Ascending aorta (tissue), 2 donors: ENCODE results near the gene PLEKHN1. TPM values are rescaled to one million over a fixed set of nuclear protein-coding genes. Genes with fewer than 3 reads are reported as not detected.

Experiments
- DNase-seq, 2 donors: peaks; one replicate each; pipeline ENCODE4 v3.0.0-alpha.2; 2019; ENCODE audit warnings: low spot score in 2 of 2
- H3K27ac ChIP-seq, 2 donors: fragments of 200-600 bp; sonication (generic); one replicate each; pipeline ENCODE4 v1.5.1; 2016 to 2017; ENCODE audit warnings: mild to moderate bottlenecking in 1 of 2
- H3K27me3 ChIP-seq: fragments of 200-600 bp; sonication (generic); one replicate; pipeline ENCODE4 v1.5.1; 2017
- H3K36me3 ChIP-seq, 2 donors: fragments of 200-600 bp; sonication (generic); one replicate each; pipeline ENCODE4 v1.5.1; 2016
- H3K4me1 ChIP-seq, 2 donors: fragments of 200-600 bp; sonication (generic); one replicate each; pipeline ENCODE4 v1.5.1; 2016 to 2017; ENCODE audit warnings: mild to moderate bottlenecking in 1 of 2
- H3K4me3 ChIP-seq, 2 donors: fragments of 200-600 bp; sonication (generic); one replicate each; pipeline ENCODE4 v1.5.1; 2016 to 2017; ENCODE audit warnings: mild to moderate bottlenecking in 1 of 2
- H3K9me3 ChIP-seq, 2 donors: fragments of 200-600 bp; sonication (generic); one replicate each; pipeline ENCODE4 v1.5.1; 2016
- CTCF ChIP-seq, 3 experiments: fragments of 200-600 bp in 2 of 3; fragments of 450-650 bp in 1 of 3; sonication (generic) in 2 of 3; IDR thresholded peaks; one replicate each; pipeline ENCODE4 v1.5.1; 2016 to 2019; ENCODE audit warnings: antibody characterized with exemption in 3 of 3, mild to moderate bottlenecking in 1 of 3, moderate library complexity in 1 of 3
- intact Hi-C: fragments of 100-400 bp; cut with DNase I; formaldehyde crosslinking; loops from one replicate; pipeline ENCODE4 v1.15.1; 2023
- total RNA-seq: library from RNA; depleted of rRNA; stranded (reverse); fragments of >200 nt; gene quantifications from one replicate; pipeline ENCODE4 v1.1.0, GENCODE V29; 2016

The PLEKHN1 gene
- total RNA-seq, 1 donor from 2014 or later, result not detected

GRCh38 chr1:923991-924655 lies 42.2 kb upstream of the PLEKHN1 start:
- Histone ChIP-seq H3K27me3 (peaks cover 3% of the 10 kb centered on the region), H3K4me1 (peaks cover 22 to 26% of the 10 kb centered on the region in 2 donors), H3K4me3 (peak overlapping the region; percentile 67 to 71), H3K9me3 (no peaks in the 10 kb centered on the region), H3K36me3 (no peaks in the 10 kb centered on the region), H3K27ac (peak overlapping the region; percentile 12 to 79)
- intact Hi-C loops, result loop anchor here (2.0 kb wide), 1 partner anchor 35 kb away; the partner anchor contains the start of gene NOC2L
- TF ChIP-seq CTCF (IDR thresholded peaks at IDR 0.05), result no peak
- DNase-seq, result no peak

DNA sequence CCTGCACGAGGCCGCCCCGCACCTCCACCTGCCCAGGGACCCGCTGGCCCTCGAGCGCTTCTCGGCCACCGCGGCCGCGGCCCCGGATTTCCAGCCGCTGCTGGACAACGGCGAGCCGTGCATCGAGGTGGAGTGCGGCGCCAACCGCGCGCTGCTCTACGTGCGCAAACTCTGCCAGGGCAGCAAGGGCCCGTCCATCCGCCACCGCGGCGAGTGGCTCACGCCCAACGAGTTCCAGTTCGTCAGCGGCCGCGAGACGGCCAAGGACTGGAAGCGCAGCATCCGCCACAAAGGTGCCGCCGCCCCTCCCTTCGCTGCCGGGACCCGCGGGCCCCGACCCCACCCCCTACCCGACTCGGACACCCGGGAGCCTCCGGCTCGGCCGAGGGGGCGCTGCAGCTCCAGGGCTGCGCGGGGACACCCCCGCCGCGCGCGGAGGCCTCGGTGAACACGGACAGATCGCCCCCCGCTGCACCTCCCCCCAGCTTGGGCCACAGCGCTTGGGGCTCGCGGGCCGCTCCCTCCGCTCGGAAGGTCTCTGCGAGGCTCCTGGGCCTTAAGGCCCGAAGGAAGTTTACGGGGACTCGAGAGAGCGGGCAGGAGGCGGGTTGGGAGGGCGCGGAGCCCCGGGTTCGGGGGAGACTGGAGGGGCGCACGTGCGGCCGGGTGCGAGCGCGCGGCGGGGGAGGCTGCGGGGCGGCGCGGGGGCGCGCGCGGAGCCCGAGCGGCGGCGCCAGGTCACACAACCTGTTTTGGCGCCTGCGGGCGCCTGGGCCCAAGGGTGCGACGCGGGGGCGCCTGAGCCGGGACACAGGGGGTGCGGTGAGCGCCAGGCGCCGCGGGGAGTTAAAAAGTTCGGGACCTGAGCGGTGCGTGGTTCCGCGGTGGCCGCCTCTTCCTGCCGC lies 41.4 kb upstream of the PLEKHN1 start:
- Histone ChIP-seq H3K9me3 (no peaks in the 10 kb centered on the region), H3K4me3 (peak overlapping the region; percentile 67 to 71), H3K36me3 (no peaks in the 10 kb centered on the region), H3K27me3 (peaks cover 3% of the 10 kb centered on the region), H3K27ac (peak overlapping the region; percentile 12 to 79), H3K4me1 (peaks cover 22 to 26% of the 10 kb centered on the region in 2 donors)
- TF ChIP-seq CTCF (IDR thresholded peaks at IDR 0.05), result peak in 1 of 3 experiments; percentile 29
- intact Hi-C loops, result loop anchor here (1.0 kb wide), 1 partner anchor 15 kb away; no protein-coding TSS in a partner anchor
- DNase-seq, result no peak

- TF ChIP-seq CTCF (IDR thresholded peaks at IDR 0.05), result no peak
- intact Hi-C loops, result loop anchor here (1.0 kb wide), 1 partner anchor 15 kb away; no protein-coding TSS in a partner anchor
- peaks cover 3% of the 10 kb centered on the region for H3K27me3 ChIP-seq
- H3K4me1 ChIP-seq, result peaks cover 17 to 20% of the 10 kb centered on the region in 2 donors
- peak overlapping the region; percentile 67 to 71 for H3K4me3 ChIP-seq
- no peaks in the 10 kb centered on the region for H3K36me3 ChIP-seq
- H3K9me3 ChIP-seq, result no peaks in the 10 kb centered on the region
- H3K27ac ChIP-seq, result peak overlapping the region in 1 of 2 donors; percentile 79
- no peak for DNase-seq
Observed at GRCh38 chr1:925561-926421, 40.5 kb upstream of the PLEKHN1 start.

DNA sequence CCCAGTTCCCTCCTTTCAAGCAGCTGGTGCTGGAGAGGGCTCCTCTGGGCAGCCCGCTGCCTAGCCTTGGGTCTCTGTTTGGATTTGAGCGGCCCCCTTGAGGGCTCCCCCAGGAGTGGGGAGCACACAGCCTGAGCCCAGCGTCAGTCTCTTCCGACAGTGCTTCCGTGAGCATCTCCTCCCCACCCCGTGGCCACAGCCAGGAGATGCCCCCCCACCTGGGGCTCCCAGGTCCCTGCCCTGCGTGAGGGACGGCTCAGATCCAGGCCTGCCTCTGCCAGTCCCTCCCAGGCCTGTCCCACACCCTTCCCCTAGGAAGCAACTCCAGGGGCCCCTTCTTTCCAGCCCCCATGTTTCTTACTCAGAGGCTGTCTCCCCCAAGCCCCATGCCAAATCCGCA lies 39.0 kb upstream of the PLEKHN1 start:
- no peak overlapping the region for H3K4me3 ChIP-seq
- no peak for TF ChIP-seq CTCF (IDR thresholded peaks at IDR 0.05)
- no peaks in the 10 kb centered on the region for H3K9me3 ChIP-seq
- peaks cover 10 to 12% of the 10 kb centered on the region in 2 donors for H3K4me1 ChIP-seq
- no peak overlapping the region for H3K27ac ChIP-seq
- no peaks in the 10 kb centered on the region for H3K36me3 ChIP-seq
- no peak for DNase-seq
- peaks cover 3% of the 10 kb centered on the region for H3K27me3 ChIP-seq
- intact Hi-C loops, result no loop called here

DNA sequence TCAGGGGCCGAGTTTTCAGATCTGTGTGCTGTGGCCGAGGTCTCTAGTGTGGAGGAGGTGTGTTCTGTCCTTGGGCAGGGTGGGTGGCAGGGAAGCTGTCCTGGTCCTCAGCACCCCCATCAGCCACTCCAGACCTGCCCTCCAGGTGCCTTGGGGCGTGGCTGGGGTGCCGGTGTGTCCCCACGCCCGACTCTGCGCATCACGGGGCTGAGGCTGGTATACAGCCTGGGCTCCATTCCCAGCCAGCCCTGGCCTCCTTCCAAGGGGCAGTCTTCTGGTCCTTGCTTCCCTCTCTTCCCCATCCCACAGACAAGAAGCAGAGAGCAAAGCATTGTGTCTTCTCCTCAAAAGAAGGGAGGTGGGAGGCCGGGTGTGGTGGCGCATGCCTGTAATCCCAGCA lies 38.5 kb upstream of the PLEKHN1 start:
- no peak overlapping the region for H3K27ac ChIP-seq
- no peak overlapping the region for H3K4me3 ChIP-seq
- DNase-seq, result no peak
- TF ChIP-seq CTCF (IDR thresholded peaks at IDR 0.05), result no peak
- H3K27me3 ChIP-seq, result peaks cover 3% of the 10 kb centered on the region
- intact Hi-C loops, result no loop called here
- no peaks in the 10 kb centered on the region for H3K9me3 ChIP-seq
- peaks cover 10 to 12% of the 10 kb centered on the region in 2 donors for H3K4me1 ChIP-seq
- no peaks in the 10 kb centered on the region for H3K36me3 ChIP-seq
